Stomach (tissue), 9 donors: ENCODE measurements around the gene ROBO2. TPM values are rescaled to one million over a fixed set of nuclear protein-coding genes. Genes with fewer than 3 reads are reported as not detected.

Source experiments
- DNase-seq, 2 donors: peaks; one replicate each; pipeline versions ENCODE4 v3.0.0 to v3.0.0-alpha.2; 2013 to 2019
- H3K27ac ChIP-seq, 5 donors: fragments of 200-600 bp in 4 of 5; sonication (generic) in 4 of 5; one replicate each; pipeline ENCODE4 v1.5.1; 2013 to 2019; ENCODE audit warnings: mild to moderate bottlenecking in 1 of 5, moderate library complexity in 1 of 5
- H3K27me3 ChIP-seq, 3 donors: fragments of 200-600 bp; sonication (generic); one replicate each; pipeline ENCODE4 v1.5.1; 2017 to 2019; ENCODE audit warnings: mixed run types in 1 of 3
- H3K36me3 ChIP-seq, 4 donors: fragments of 200-600 bp; sonication (generic); 1 replicate in 3 of 4; 2 replicates in 1 of 4; pipeline ENCODE4 v1.5.1; 2016 to 2019
- H3K4me1 ChIP-seq, 4 donors: fragments of 200-600 bp; sonication (generic); one replicate each; pipeline ENCODE4 v1.5.1; 2016 to 2019
- H3K4me3 ChIP-seq, 4 donors: fragments of 200-600 bp; sonication (generic) in 3 of 4; one replicate each; pipeline ENCODE4 v1.5.1; 2016 to 2019; ENCODE audit warnings: mild to moderate bottlenecking in 1 of 4
- H3K9me3 ChIP-seq, 4 donors: fragments of 200-600 bp; sonication (generic); one replicate each; pipeline ENCODE4 v1.5.1; 2016 to 2019
- CTCF ChIP-seq, 7 experiments: fragments of 450-650 bp in 4 of 7; fragments of 200-600 bp in 3 of 7; sonication (generic) in 3 of 7; IDR thresholded peaks; one replicate each; pipeline ENCODE4 v1.5.1; 2016 to 2019; ENCODE audit warnings: antibody characterized with exemption in 7 of 7, control low read depth in 2 of 7, mild to moderate bottlenecking in 1 of 7
- EP300 ChIP-seq: sonication (generic); formaldehyde crosslinking; IDR thresholded peaks from one replicate; pipeline ENCODE4 v1.6.1; 2017; ENCODE audit warnings: antibody characterized with exemption
- POLR2A ChIP-seq, 4 donors: fragments of 450-650 bp; IDR thresholded peaks; one replicate each; pipeline ENCODE4 v1.6.1; 2016; ENCODE audit warnings: antibody characterized with exemption in 4 of 4, control low read depth in 2 of 4, mild to moderate bottlenecking in 1 of 4, moderate library complexity in 1 of 4
- POLR2AphosphoS5 ChIP-seq, 3 donors: sonication (generic); formaldehyde crosslinking; IDR thresholded peaks; one replicate each; pipeline ENCODE4 v1.6.1; 2016; ENCODE audit warnings: antibody characterized with exemption in 3 of 3
- WGBS, 5 donors: extraction: QIAGEN DNeasy Blood & Tissue Kit in 3 of 5; methylation state at CpG; one replicate each; pipeline versions ENCODE4 v1.1.5 to v1.1.7; 2013 to 2018; 5-methylcytosine and 5-hydroxymethylcytosine counted together
- intact Hi-C: fragments of 100-400 bp; cut with DNase I; formaldehyde crosslinking; loops from one replicate; pipeline ENCODE4 v1.15.1; 2023; ENCODE audit warnings: low total_unique reads
- polyA plus RNA-seq, 3 donors: library from polyadenylated mRNA; stranded (reverse); fragments of 200-250 nt; gene quantifications; one replicate each; pipeline ENCODE4 v1.2.3, GENCODE V29; 2013
- total RNA-seq, 5 donors: library from RNA; depleted of rRNA; stranded (reverse); fragments of >200 nt; gene quantifications; one replicate each; pipeline versions ENCODE4 v1.1.0 to v1.2.3, GENCODE V29; 2014 to 2016
- donor health status: healthy with polysubstance abuse.
- donor health status: Bipolar disorder and iron deficiency.
- donor health status: healthy.

The ROBO2 gene
- total and polyA plus RNA-seq, 8 donors = 0.25 to 11.4 (median 0.45) TPM; not detected in 2

GRCh38 chr3:77055841-77056341, 16.0 kb downstream of the ROBO2 start:
- DNase-seq = no peak
- no peaks in the 10 kb centered on the region for H3K27me3 ChIP-seq
- intact Hi-C loops = no loop called here
- no peak overlapping the region for H3K4me3 ChIP-seq
- TF ChIP-seq CTCF (IDR thresholded peaks at IDR 0.05) = no peak
- no peak for TF ChIP-seq POLR2A (IDR thresholded peaks at IDR 0.05)
- no peak for TF ChIP-seq POLR2AphosphoS5 (IDR thresholded peaks at IDR 0.05)
- no peak for TF ChIP-seq EP300
- H3K4me1 ChIP-seq = no peaks in the 10 kb centered on the region
- no peak overlapping the region for H3K27ac ChIP-seq
- 55 to 77% (median 68%) methylated on average over 4 of the region's 4 CpGs for WGBS, 5 donors
- no peaks in the 10 kb centered on the region for H3K36me3 ChIP-seq
- H3K9me3 ChIP-seq = no peaks in the 10 kb centered on the region

- Histone ChIP-seq H3K27me3 (no peaks in the 10 kb centered on the region), H3K36me3 (no peaks in the 10 kb centered on the region), H3K4me3 (no peak overlapping the region), H3K4me1 (no peaks in the 10 kb centered on the region), H3K9me3 (peaks cover 0 to 17% (median 12%) of the 10 kb centered on the region in 4 donors), H3K27ac (no peak overlapping the region)
- no peak for DNase-seq
- intact Hi-C loops = no loop called here
- TF ChIP-seq EP300 = no peak
- 87 to 97% (median 94%) methylated on average over 1 of the region's 1 CpG for WGBS, 5 donors
Measured at GRCh38 chr3:77059354-77059753, 19.5 kb downstream of the ROBO2 start.

GRCh38 chr3:77063423-77063822, 23.5 kb downstream of the ROBO2 start:
- no peak for DNase-seq

GRCh38 chr3:77065750-77066149, 25.9 kb downstream of the ROBO2 start:
- TF ChIP-seq POLR2A (IDR thresholded peaks at IDR 0.05) = no peak
- TF ChIP-seq CTCF (IDR thresholded peaks at IDR 0.05) = no peak
- no peak for TF ChIP-seq EP300
- TF ChIP-seq POLR2AphosphoS5 (IDR thresholded peaks at IDR 0.05) = no peak
- WGBS, 5 donors = 63 to 83% (median 77%) methylated on average over 5 of the region's 5 CpGs
- no peak for DNase-seq

More at GRCh38 chr3:77063423-77063822, 23.5 kb downstream of the ROBO2 start:
- WGBS, 5 donors = 87 to 92% (median 90%) methylated on average over 5 of the region's 5 CpGs
- no peak for TF ChIP-seq POLR2AphosphoS5 (IDR thresholded peaks at IDR 0.05)
- TF ChIP-seq CTCF (IDR thresholded peaks at IDR 0.05) = no peak
- TF ChIP-seq EP300 = no peak
- no peaks in the 10 kb centered on the region for H3K36me3 ChIP-seq
- intact Hi-C loops = no loop called here
- no peaks in the 10 kb centered on the region for H3K27me3 ChIP-seq
- no peaks in the 10 kb centered on the region for H3K4me1 ChIP-seq
- no peak overlapping the region for H3K4me3 ChIP-seq
- H3K9me3 ChIP-seq = peaks cover 0 to 17% (median 12%) of the 10 kb centered on the region in 4 donors
- no peak overlapping the region for H3K27ac ChIP-seq

GRCh38 chr3:77066829-77067228, 26.9 kb downstream of the ROBO2 start:
- no peaks in the 10 kb centered on the region for H3K36me3 ChIP-seq
- no peak overlapping the region for H3K27ac ChIP-seq
- H3K9me3 ChIP-seq = peaks cover 0 to 16% (median 11%) of the 10 kb centered on the region in 4 donors
- no peak overlapping the region for H3K4me3 ChIP-seq
- DNase-seq = no peak
- H3K27me3 ChIP-seq = no peaks in the 10 kb centered on the region
- intact Hi-C loops = no loop called here
- H3K4me1 ChIP-seq = no peaks in the 10 kb centered on the region
- TF ChIP-seq POLR2AphosphoS5 (IDR thresholded peaks at IDR 0.05) (no peak), POLR2A (IDR thresholded peaks at IDR 0.05) (no peak), EP300 (no peak), CTCF (IDR thresholded peaks at IDR 0.05) (no peak)
- 57 to 78% (median 75%) methylated on average over 1 of the region's 1 CpG for WGBS, 5 donors

More at GRCh38 chr3:77065750-77066149, 25.9 kb downstream of the ROBO2 start:
- Histone ChIP-seq H3K9me3 (peaks cover 0 to 17% (median 12%) of the 10 kb centered on the region in 4 donors), H3K27ac (no peak overlapping the region), H3K27me3 (no peaks in the 10 kb centered on the region), H3K36me3 (no peaks in the 10 kb centered on the region), H3K4me1 (no peaks in the 10 kb centered on the region), H3K4me3 (no peak overlapping the region)
- intact Hi-C loops = no loop called here
